A673 (cell line): ENCODE results near the gene ARHGAP26.

Source experiments
- CTCF ChIP-seq: fragments of 300-800, 200-600 bp; sonication (generic); conservative IDR thresholded peaks from 2 replicates; pipeline ENCODE4 v1.5.1; 2017; ENCODE audit warnings: low read depth, mild to moderate bottlenecking, antibody characterized with exemption, low read length, moderate library complexity, mixed read lengths
- EZH2 ChIP-seq: fragments of 200-600 bp; sonication (generic); IDR thresholded peaks from 2 replicates; pipeline ENCODE4 v1.6.1; 2017; ENCODE audit warnings: borderline replicate concordance, low read depth, mild to moderate bottlenecking, mixed read lengths, antibody characterized with exemption, low read length; ENCODE audit not compliant: poor library complexity, severe bottlenecking

GRCh38 chr5:142767178-142767577 is 3.0 kb upstream of the ARHGAP26 start:
- TF ChIP-seq CTCF (no peak), EZH2 (no peak)
